H9 (cell line): Measurements from ENCODE around the gene MAST2. TPM values are rescaled to one million over a fixed set of nuclear protein-coding genes. Genes with fewer than 3 reads are reported as not detected.

ENCODE experiments used
- DNase-seq: peaks from one replicate; pipeline ENCODE4 v3.0.0-alpha.2; 2017
- H2AFZ ChIP-seq: one replicate; pipeline ENCODE4 v1.6.1; 2013; ENCODE audit warnings: mild to moderate bottlenecking, low read length, control low read depth, moderate library complexity
- H2AK5ac ChIP-seq: 2 replicates; pipeline ENCODE4 v1.6.1; 2013; ENCODE audit warnings: low read length, control low read depth, mixed read lengths; ENCODE audit not compliant: insufficient read length
- H2BK120ac ChIP-seq: one replicate; pipeline ENCODE4 v1.6.1; 2013; ENCODE audit warnings: low read depth, mild to moderate bottlenecking, low read length, control low read depth, inconsistent platforms; ENCODE audit not compliant: poor library complexity, severe bottlenecking
- H2BK12ac ChIP-seq: 2 replicates; pipeline ENCODE4 v1.6.1; 2013; ENCODE audit warnings: low read length, control low read depth, mixed read lengths, low read depth; ENCODE audit not compliant: insufficient read length
- H2BK15ac ChIP-seq: 2 replicates; pipeline ENCODE4 v1.6.1; 2013; ENCODE audit warnings: low read depth, low read length, control low read depth
- H2BK20ac ChIP-seq: one replicate; pipeline ENCODE4 v1.6.1; 2013; ENCODE audit warnings: low read depth, mild to moderate bottlenecking, low read length, control low read depth, inconsistent platforms; ENCODE audit not compliant: poor library complexity, severe bottlenecking
- H2BK5ac ChIP-seq: 2 replicates; pipeline ENCODE4 v1.6.1; 2013; ENCODE audit warnings: low read length, control low read depth, mixed read lengths; ENCODE audit not compliant: insufficient read length
- H3K14ac ChIP-seq: 2 replicates; pipeline ENCODE4 v1.6.1; 2013; ENCODE audit warnings: low read length, control low read depth; ENCODE audit not compliant: insufficient read depth
- H3K18ac ChIP-seq: 2 replicates; pipeline ENCODE4 v1.6.1; 2013; ENCODE audit warnings: low read depth, mild to moderate bottlenecking, mixed read lengths, low read length, control low read depth; ENCODE audit not compliant: insufficient read length
- H3K23ac ChIP-seq: 2 replicates; pipeline ENCODE4 v1.6.1; 2013; ENCODE audit warnings: low read length, control low read depth, mixed read lengths, low read depth; ENCODE audit not compliant: insufficient read length
- H3K23me2 ChIP-seq: 2 replicates; pipeline ENCODE4 v1.6.1; 2013; ENCODE audit warnings: low read depth, mild to moderate bottlenecking, mixed read lengths, low read length, control low read depth; ENCODE audit not compliant: insufficient read length, poor library complexity, severe bottlenecking
- H3K27ac ChIP-seq: 2 replicates; pipeline ENCODE4 v1.5.1; 2013; ENCODE audit warnings: low read length, control low read depth, mixed read lengths, low read depth; ENCODE audit not compliant: insufficient read length
- H3K27me3 ChIP-seq: 2 replicates; pipeline ENCODE4 v1.6.1; 2013; ENCODE audit warnings: low read length, control low read depth, inconsistent platforms; ENCODE audit not compliant: insufficient read depth
- H3K4ac ChIP-seq: 2 replicates; pipeline ENCODE4 v1.6.1; 2013; ENCODE audit warnings: low read depth, mild to moderate bottlenecking, control low read depth, inconsistent platforms, low read length, moderate library complexity
- H3K4me1 ChIP-seq: 2 replicates; pipeline ENCODE4 v1.6.1; 2013; ENCODE audit warnings: low read length, control low read depth, inconsistent platforms; ENCODE audit not compliant: insufficient read depth
- H3K4me2 ChIP-seq: 2 replicates; pipeline ENCODE4 v1.6.1; 2013; ENCODE audit warnings: low read length, control low read depth, mixed read lengths; ENCODE audit not compliant: insufficient read length, insufficient read depth
- H3K56ac ChIP-seq: 2 replicates; pipeline ENCODE4 v1.6.1; 2013; ENCODE audit warnings: low read depth, mild to moderate bottlenecking, mixed read lengths, low read length, control low read depth; ENCODE audit not compliant: insufficient read length
- H3K79me1 ChIP-seq: 2 replicates; pipeline ENCODE4 v1.6.1; 2013; ENCODE audit warnings: low read depth, mild to moderate bottlenecking, moderate library complexity, low read length, control low read depth, inconsistent platforms; ENCODE audit not compliant: insufficient read depth, poor library complexity, severe bottlenecking
- H3K79me2 ChIP-seq: 2 replicates; pipeline ENCODE4 v1.6.1; 2013; ENCODE audit warnings: low read length, control low read depth, inconsistent platforms; ENCODE audit not compliant: insufficient read depth
- H3K9ac ChIP-seq: 2 replicates; pipeline ENCODE4 v1.6.1; 2013; ENCODE audit warnings: low read length, control low read depth, mixed read lengths; ENCODE audit not compliant: insufficient read length; ENCODE audit errors: extremely low read depth
- H3K9me3 ChIP-seq: one replicate; pipeline ENCODE4 v1.6.1; 2013; ENCODE audit warnings: low read depth, low read length, inconsistent platforms; ENCODE audit not compliant: control insufficient read depth
- H3T11ph ChIP-seq: one replicate; pipeline ENCODE4 v1.6.1; 2013; ENCODE audit warnings: mild to moderate bottlenecking, low read length, control low read depth, inconsistent platforms
- H4K20me1 ChIP-seq: one replicate; pipeline ENCODE4 v1.6.1; 2013; ENCODE audit not compliant: control insufficient read depth, insufficient read length, insufficient read depth
- H4K5ac ChIP-seq: 2 replicates; pipeline ENCODE4 v1.6.1; 2013; ENCODE audit warnings: low read depth, mild to moderate bottlenecking, mixed read lengths, low read length, control low read depth; ENCODE audit not compliant: insufficient read length
- H4K8ac ChIP-seq: replicated peaks from 2 replicates; pipeline ENCODE4 v1.6.1; 2013; ENCODE audit warnings: low read length, control low read depth, mixed read lengths, low read depth; ENCODE audit not compliant: insufficient read length
- H4K91ac ChIP-seq: 2 replicates; pipeline ENCODE4 v1.6.1; 2013; ENCODE audit warnings: low read depth, mild to moderate bottlenecking, moderate library complexity, mixed read lengths, low read length, control low read depth; ENCODE audit not compliant: insufficient read length
- H3K27ac Mint-ChIP-seq, 3 experiments: 2 replicates in 2 of 3; 3 replicates in 1 of 3; pipeline ENCODE4 v1.8.0; 2020 to 2021; ENCODE audit warnings: mixed read lengths in 3 of 3, mild to moderate bottlenecking in 1 of 3, moderate library complexity in 1 of 3
- H3K27me3 Mint-ChIP-seq: 2 replicates; pipeline ENCODE4 v1.8.0; 2021; ENCODE audit warnings: low read depth, mild to moderate bottlenecking, moderate library complexity, mixed read lengths
- H3K36me3 Mint-ChIP-seq, 3 experiments: 2 replicates in 2 of 3; 3 replicates in 1 of 3; pipeline ENCODE4 v1.8.0; 2020 to 2021; ENCODE audit warnings: low read depth in 3 of 3, mixed read lengths in 3 of 3; ENCODE audit not compliant: insufficient read depth in 1 of 3
- H3K4me1 Mint-ChIP-seq, 2 experiments: 2 replicates each; pipeline ENCODE4 v1.8.0; 2020; ENCODE audit warnings: mixed read lengths in 2 of 2
- H3K4me3 Mint-ChIP-seq, 2 experiments: 2 replicates in 1 of 2; 3 replicates in 1 of 2; pipeline ENCODE4 v1.8.0; 2020 to 2021; ENCODE audit warnings: mild to moderate bottlenecking in 2 of 2, mixed read lengths in 2 of 2, moderate library complexity in 1 of 2
- H3K9me3 Mint-ChIP-seq, 2 experiments: 2 replicates in 1 of 2; 3 replicates in 1 of 2; pipeline ENCODE4 v1.8.0; 2020; ENCODE audit warnings: mild to moderate bottlenecking in 2 of 2, mixed read lengths in 2 of 2, moderate library complexity in 1 of 2
- WGBS: extraction: QIAGEN DNeasy Blood & Tissue Kit; methylation state at CpG from one replicate; pipeline ENCODE4 v1.1.7; 2013; ENCODE audit warnings: missing lambda C conversion rate, low lambda C conversion rate, mixed read lengths; ENCODE audit not compliant: insufficient read length; ENCODE audit errors: extremely low coverage; 5-methylcytosine and 5-hydroxymethylcytosine counted together
- total RNA-seq: library from RNA; stranded (reverse); gene quantifications from 2 replicates; pipeline ENCODE4 v1.2.1, GENCODE V29; 2021
- TF ChIP-seq, protein P1 (sequence below): fragments of 200-600 bp; sonication (generic); conservative IDR thresholded peaks from 3 replicates; pipeline ENCODE4 v1.8.0; 2021; ENCODE audit warnings: antibody characterized with exemption, mild to moderate bottlenecking

The MAST2 gene
- total RNA-seq, 1 experiment from 2014 or later: 28.8 TPM

GRCh38 chr1:46062651-46063319, 259.4 kb downstream of the MAST2 start:
- Histone ChIP-seq H2AFZ (no peak overlapping the region), H3K27ac (no peak overlapping the region), H3K9ac (no peak overlapping the region), H2BK20ac (no peak overlapping the region), H4K5ac (no peak overlapping the region), H3K27me3 (no peaks in the 10 kb centered on the region), H3K23me2 (no peaks in the 10 kb centered on the region), H2BK120ac (no peak overlapping the region), H2BK12ac (no peak overlapping the region), H3K9me3 (no peaks in the 10 kb centered on the region), H3K79me1 (no peaks in the 10 kb centered on the region), H3T11ph (no peak overlapping the region), H3K4ac (no peak overlapping the region), H4K20me1 (no peaks in the 10 kb centered on the region), H3K18ac (no peak overlapping the region), H2BK15ac (no peak overlapping the region), H3K4me2 (no peak overlapping the region), H3K4me1 (no peaks in the 10 kb centered on the region), H3K56ac (no peak overlapping the region), H3K14ac (no peak overlapping the region), H2BK5ac (no peak overlapping the region), H4K91ac (no peak overlapping the region), H4K8ac (no peak overlapping the region), H2AK5ac (no peak overlapping the region), H3K79me2 (no peaks in the 10 kb centered on the region), H3K23ac (no peak overlapping the region)
- no CpG with 5 or more reads among the region's 4 CpGs for WGBS
- Mint-ChIP-seq H3K27me3 (no peaks in the 10 kb centered on the region), H3K4me1 (peaks cover 3 to 4% of the 10 kb centered on the region in 2 experiments), H3K36me3 (peaks cover 30 to 32% (median 31%) of the 10 kb centered on the region in 3 experiments), H3K4me3 (no peak overlapping the region), H3K27ac (no peak overlapping the region), H3K9me3 (peaks cover 4 to 7% of the 10 kb centered on the region in 2 experiments; a peak in 4 of 5 replicates)
- DNase-seq: no peak
- TF ChIP-seq, protein P1, sequence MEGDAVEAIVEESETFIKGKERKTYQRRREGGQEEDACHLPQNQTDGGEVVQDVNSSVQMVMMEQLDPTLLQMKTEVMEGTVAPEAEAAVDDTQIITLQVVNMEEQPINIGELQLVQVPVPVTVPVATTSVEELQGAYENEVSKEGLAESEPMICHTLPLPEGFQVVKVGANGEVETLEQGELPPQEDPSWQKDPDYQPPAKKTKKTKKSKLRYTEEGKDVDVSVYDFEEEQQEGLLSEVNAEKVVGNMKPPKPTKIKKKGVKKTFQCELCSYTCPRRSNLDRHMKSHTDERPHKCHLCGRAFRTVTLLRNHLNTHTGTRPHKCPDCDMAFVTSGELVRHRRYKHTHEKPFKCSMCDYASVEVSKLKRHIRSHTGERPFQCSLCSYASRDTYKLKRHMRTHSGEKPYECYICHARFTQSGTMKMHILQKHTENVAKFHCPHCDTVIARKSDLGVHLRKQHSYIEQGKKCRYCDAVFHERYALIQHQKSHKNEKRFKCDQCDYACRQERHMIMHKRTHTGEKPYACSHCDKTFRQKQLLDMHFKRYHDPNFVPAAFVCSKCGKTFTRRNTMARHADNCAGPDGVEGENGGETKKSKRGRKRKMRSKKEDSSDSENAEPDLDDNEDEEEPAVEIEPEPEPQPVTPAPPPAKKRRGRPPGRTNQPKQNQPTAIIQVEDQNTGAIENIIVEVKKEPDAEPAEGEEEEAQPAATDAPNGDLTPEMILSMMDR: no peak
